Calu3 (cell line): Measurements from ENCODE around the gene SESN3. TPM values are rescaled to one million over a fixed set of nuclear protein-coding genes. Genes with fewer than 3 reads are reported as not detected.
"Not testable (repeated sequence)": the region's sequence is repeated elsewhere in the genome, so short reads cannot be mapped to it uniquely, and the experiment has no call there.

Source experiments
- BruUV-seq: library from RNA; stranded (reverse); fragments of 400-500 nt; replicated peaks from 2 replicates; lab custom pipeline; 2021; lab: Mats Ljungman, UMichigan
- CTCF ChIA-PET: fragments of 300-600 bp; sonication (Branson Sonifier 250); formaldehyde crosslinking; loops from one replicate; lab custom pipeline; 2022; ENCODE audit warnings: antibody characterized with exemption; lab: Charles Lee
- DNase-seq: peaks from one replicate; pipeline ENCODE4 v3.0.0; 2022
- H3K27ac Mint-ChIP-seq: one replicate; pipeline ENCODE4 v1.8.0; 2022; ENCODE audit warnings: mixed read lengths; ENCODE audit not compliant: unreplicated experiment
- H3K27me3 Mint-ChIP-seq: one replicate; pipeline ENCODE4 v1.8.0; 2022; ENCODE audit warnings: mixed read lengths; ENCODE audit not compliant: unreplicated experiment
- H3K36me3 Mint-ChIP-seq: one replicate; pipeline ENCODE4 v1.8.0; 2022; ENCODE audit warnings: mild to moderate bottlenecking, moderate library complexity, mixed read lengths; ENCODE audit not compliant: insufficient read depth, unreplicated experiment
- H3K4me1 Mint-ChIP-seq: one replicate; pipeline ENCODE4 v1.8.0; 2022; ENCODE audit warnings: mild to moderate bottlenecking, low read depth, mixed read lengths; ENCODE audit not compliant: unreplicated experiment
- H3K4me3 Mint-ChIP-seq: one replicate; pipeline ENCODE4 v1.8.0; 2022; ENCODE audit warnings: mild to moderate bottlenecking, low read depth, moderate library complexity, mixed read lengths; ENCODE audit not compliant: unreplicated experiment
- H3K9me3 Mint-ChIP-seq: one replicate; pipeline ENCODE4 v1.8.0; 2022; ENCODE audit warnings: low read depth, mixed read lengths; ENCODE audit not compliant: unreplicated experiment
- CTCF ChIP-seq: fragments of 200-600 bp; IDR thresholded peaks from one replicate; pipeline ENCODE4 v1.8.0; 2022; ENCODE audit warnings: antibody characterized with exemption; ENCODE audit not compliant: unreplicated experiment
- intact Hi-C: fragments of 100-400 bp; cut with micrococcal nuclease; formaldehyde crosslinking; loops from one replicate; pipeline ENCODE4 v1.10.0; 2022; ENCODE audit not compliant: unreplicated experiment
- total RNA-seq: library from RNA; stranded (reverse); gene quantifications from 2 replicates; pipeline ENCODE4 v1.2.3, GENCODE V29; 2022

SESN3 gene
- total RNA-seq, 1 experiment from 2014 or later: 5.6 TPM

- TF ChIP-seq CTCF: no peak
- Mint-ChIP-seq H3K9me3 (no peaks in the 10 kb centered on the region), H3K27ac (no peak overlapping the region), H3K4me1 (no peaks in the 10 kb centered on the region), H3K4me3 (no peak overlapping the region), H3K36me3 (peaks cover 4% of the 10 kb centered on the region), H3K27me3 (peaks cover 8% of the 10 kb centered on the region)
- intact Hi-C loops: no loop called here
- CTCF ChIA-PET: no interaction called here
- BruUV-seq: no TSS peak
- no peak for DNase-seq
Measured at GRCh38 chr11:95253141-95253540, 22.1 kb upstream of the SESN3 start.

- H3K4me1 Mint-ChIP-seq: no peaks in the 10 kb centered on the region
- peaks cover 4% of the 10 kb centered on the region for H3K36me3 Mint-ChIP-seq
- BruUV-seq: no TSS peak
- CTCF ChIA-PET: no interaction called here
- no peak for DNase-seq
- H3K4me3 Mint-ChIP-seq: no peak overlapping the region
- H3K27ac Mint-ChIP-seq: no peak overlapping the region
- intact Hi-C loops: no loop called here
- H3K9me3 Mint-ChIP-seq: no peaks in the 10 kb centered on the region
- no peak for TF ChIP-seq CTCF
- peaks cover 8% of the 10 kb centered on the region for H3K27me3 Mint-ChIP-seq
Measured at GRCh38 chr11:95252586-95252985, 21.6 kb upstream of the SESN3 start.

GRCh38 chr11:95251896-95252295 lies 20.9 kb upstream of the SESN3 start:
- H3K4me3 Mint-ChIP-seq, intact Hi-C loops, H3K4me1 Mint-ChIP-seq, DNase-seq, CTCF ChIA-PET, BruUV-seq, H3K27ac Mint-ChIP-seq, H3K27me3 Mint-ChIP-seq, H3K9me3 Mint-ChIP-seq, H3K36me3 Mint-ChIP-seq: not testable (repeated sequence)

- TF ChIP-seq CTCF: no peak
- CTCF ChIA-PET: no interaction called here
- no peak for DNase-seq
- no TSS peak for BruUV-seq
- no peak overlapping the region for H3K4me3 Mint-ChIP-seq
- H3K4me1 Mint-ChIP-seq: no peaks in the 10 kb centered on the region
- no peaks in the 10 kb centered on the region for H3K27me3 Mint-ChIP-seq
- no peak overlapping the region for H3K27ac Mint-ChIP-seq
- H3K36me3 Mint-ChIP-seq: no peaks in the 10 kb centered on the region
- H3K9me3 Mint-ChIP-seq: no peaks in the 10 kb centered on the region
- intact Hi-C loops: no loop called here
Measured at GRCh38 chr11:95248666-95249467, 17.9 kb upstream of the SESN3 start.

GRCh38 chr11:95247883-95248282 lies 16.9 kb upstream of the SESN3 start:
- Mint-ChIP-seq H3K36me3 (no peaks in the 10 kb centered on the region), H3K4me1 (no peaks in the 10 kb centered on the region), H3K9me3 (no peaks in the 10 kb centered on the region), H3K27ac (no peak overlapping the region), H3K27me3 (no peaks in the 10 kb centered on the region), H3K4me3 (no peak overlapping the region)
- DNase-seq: no peak
- no peak for TF ChIP-seq CTCF
- intact Hi-C loops: no loop called here
- CTCF ChIA-PET: no interaction called here
- BruUV-seq: no TSS peak
